ENCODE data around the gene FGF2. TPM values are rescaled to one million over a fixed set of nuclear protein-coding genes. Genes with fewer than 3 reads are reported as not detected.
"Not testable (repeated sequence)": the region's sequence is repeated elsewhere in the genome, so short reads cannot be mapped to it uniquely, and the experiment has no call there.

Gene FGF2
- total RNA-seq, 2 experiments from 2014 or later, result 0.09 to 2.9 TPM

GRCh38 chr4:122842392-122842791, 15.8 kb downstream of the FGF2 start:
- CTCF ChIA-PET, result no interaction called here
- Mint-ChIP-seq H3K27me3 (peaks cover 19% of the 10 kb centered on the region), H3K4me1 (peaks cover 10% of the 10 kb centered on the region), H3K9me3 (ENCODE audit: low read depth) (no peaks in the 10 kb centered on the region), H3K27ac (no peak overlapping the region), H3K4me3 (no peak overlapping the region), H3K36me3 (peaks cover 2% of the 10 kb centered on the region)
- ATAC-seq, result no peak
- DNase-seq, result no peak

GRCh38 chr4:122842984-122843531, 16.4 kb downstream of the FGF2 start:
- Mint-ChIP-seq H3K27me3 (peaks cover 14% of the 10 kb centered on the region), H3K9me3 (ENCODE audit: low read depth) (no peaks in the 10 kb centered on the region), H3K4me3 (no peak overlapping the region), H3K27ac (no peak overlapping the region), H3K36me3 (peaks cover 2% of the 10 kb centered on the region), H3K4me1 (peaks cover 10% of the 10 kb centered on the region)
- CTCF ChIA-PET, result no interaction called here
- DNase-seq, result no peak
- no peak for ATAC-seq

- CTCF ChIA-PET, result interaction anchor here (1.1 kb wide), 1 partner anchor 16 kb away, joined by 3 read pairs; no protein-coding TSS in a partner anchor
- not testable (repeated sequence) for DNase-seq; ATAC-seq; H3K4me3 Mint-ChIP-seq; H3K27ac Mint-ChIP-seq; H3K9me3 Mint-ChIP-seq (ENCODE audit: low read depth); H3K36me3 Mint-ChIP-seq
- peaks cover 11% of the 10 kb centered on the region for H3K27me3 Mint-ChIP-seq
- peaks cover 10% of the 10 kb centered on the region for H3K4me1 Mint-ChIP-seq
These were observed 17.8 kb downstream of the FGF2 start for GRCh38 chr4:122844391-122844790.

GRCh38 chr4:122845066-122845465, 18.4 kb downstream of the FGF2 start:
- Mint-ChIP-seq H3K4me3 (no peak overlapping the region), H3K27ac (no peak overlapping the region)
- CTCF ChIA-PET, result interaction anchor here (1.1 kb wide), 1 partner anchor 16 kb away, joined by 3 read pairs; no protein-coding TSS in a partner anchor

GRCh38 chr4:122845760-122846159, 19.1 kb downstream of the FGF2 start:
- ATAC-seq (no peak), DNase-seq (no peak)
- Mint-ChIP-seq H3K9me3 (ENCODE audit: low read depth) (peaks cover 2% of the 10 kb centered on the region), H3K36me3 (peaks cover 4% of the 10 kb centered on the region), H3K4me1 (peaks cover 10% of the 10 kb centered on the region), H3K27ac (no peak overlapping the region), H3K4me3 (no peak overlapping the region), H3K27me3 (peaks cover 12% of the 10 kb centered on the region)
- CTCF ChIA-PET, result no interaction called here

More at GRCh38 chr4:122845066-122845465, 18.4 kb downstream of the FGF2 start:
- Mint-ChIP-seq H3K27me3 (peaks cover 9% of the 10 kb centered on the region), H3K4me1 (peaks cover 10% of the 10 kb centered on the region), H3K36me3 (peaks cover 2% of the 10 kb centered on the region), H3K9me3 (ENCODE audit: low read depth) (peaks cover 2% of the 10 kb centered on the region)
- no peak for ATAC-seq
- DNase-seq, result no peak

DNA sequence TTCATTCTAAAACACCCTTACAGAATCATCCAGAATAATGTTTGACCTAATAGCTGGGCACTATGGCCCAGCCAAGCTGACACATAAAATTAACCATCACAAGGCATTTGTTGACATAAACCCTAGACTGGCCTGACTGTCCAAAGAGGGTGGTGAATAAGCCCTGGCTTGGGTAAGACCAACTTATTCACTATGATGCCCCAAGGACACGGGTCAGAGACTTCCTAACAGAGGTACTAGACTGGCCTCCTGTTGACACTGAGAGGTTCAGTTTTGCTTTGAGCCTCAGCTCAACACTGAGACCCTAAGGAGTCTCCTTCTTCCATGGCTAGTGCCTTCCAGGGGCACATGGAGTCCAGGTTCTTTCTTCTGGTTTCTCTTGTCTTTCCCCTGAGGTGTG, 21.3 kb downstream of the FGF2 start:
- peaks cover 10% of the 10 kb centered on the region for H3K4me1 Mint-ChIP-seq
- CTCF ChIA-PET, result no interaction called here
- peaks cover 28% of the 10 kb centered on the region for H3K27me3 Mint-ChIP-seq
- DNase-seq, result no peak
- peaks cover 2% of the 10 kb centered on the region for H3K9me3 Mint-ChIP-seq (ENCODE audit: low read depth)
- H3K4me3 Mint-ChIP-seq, result no peak overlapping the region
- no peak overlapping the region for H3K27ac Mint-ChIP-seq
- ATAC-seq, result no peak
- H3K36me3 Mint-ChIP-seq, result peaks cover 4% of the 10 kb centered on the region

GRCh38 chr4:122849789-122850188, 23.2 kb downstream of the FGF2 start:
- Mint-ChIP-seq H3K4me1 (peaks cover 10% of the 10 kb centered on the region), H3K27me3 (peaks cover 29% of the 10 kb centered on the region)
- DNase-seq; H3K4me3 Mint-ChIP-seq; H3K27ac Mint-ChIP-seq; H3K36me3 Mint-ChIP-seq; CTCF ChIA-PET; ATAC-seq; H3K9me3 Mint-ChIP-seq (ENCODE audit: low read depth): not testable (repeated sequence)

DNA sequence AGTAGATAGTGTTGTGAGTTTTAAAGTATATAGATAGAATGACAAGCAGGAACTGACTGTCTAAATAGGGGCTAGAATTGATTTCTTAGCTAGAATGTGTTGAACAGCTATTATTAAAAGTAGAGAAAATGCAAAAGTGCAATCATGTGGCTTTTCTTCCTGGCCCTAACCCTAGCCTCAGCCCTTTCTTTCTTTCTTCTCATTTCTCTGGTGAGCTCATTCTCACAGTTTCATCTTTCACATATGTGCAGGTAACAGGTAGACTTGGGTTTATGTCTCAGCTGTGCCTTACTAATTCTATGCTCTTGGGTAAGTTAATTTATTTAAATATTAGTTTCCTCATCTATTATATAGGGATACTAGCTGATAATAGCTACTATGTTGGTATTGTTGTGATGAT, 24.9 kb downstream of the FGF2 start:
- CTCF ChIA-PET, result no interaction called here

DNA sequence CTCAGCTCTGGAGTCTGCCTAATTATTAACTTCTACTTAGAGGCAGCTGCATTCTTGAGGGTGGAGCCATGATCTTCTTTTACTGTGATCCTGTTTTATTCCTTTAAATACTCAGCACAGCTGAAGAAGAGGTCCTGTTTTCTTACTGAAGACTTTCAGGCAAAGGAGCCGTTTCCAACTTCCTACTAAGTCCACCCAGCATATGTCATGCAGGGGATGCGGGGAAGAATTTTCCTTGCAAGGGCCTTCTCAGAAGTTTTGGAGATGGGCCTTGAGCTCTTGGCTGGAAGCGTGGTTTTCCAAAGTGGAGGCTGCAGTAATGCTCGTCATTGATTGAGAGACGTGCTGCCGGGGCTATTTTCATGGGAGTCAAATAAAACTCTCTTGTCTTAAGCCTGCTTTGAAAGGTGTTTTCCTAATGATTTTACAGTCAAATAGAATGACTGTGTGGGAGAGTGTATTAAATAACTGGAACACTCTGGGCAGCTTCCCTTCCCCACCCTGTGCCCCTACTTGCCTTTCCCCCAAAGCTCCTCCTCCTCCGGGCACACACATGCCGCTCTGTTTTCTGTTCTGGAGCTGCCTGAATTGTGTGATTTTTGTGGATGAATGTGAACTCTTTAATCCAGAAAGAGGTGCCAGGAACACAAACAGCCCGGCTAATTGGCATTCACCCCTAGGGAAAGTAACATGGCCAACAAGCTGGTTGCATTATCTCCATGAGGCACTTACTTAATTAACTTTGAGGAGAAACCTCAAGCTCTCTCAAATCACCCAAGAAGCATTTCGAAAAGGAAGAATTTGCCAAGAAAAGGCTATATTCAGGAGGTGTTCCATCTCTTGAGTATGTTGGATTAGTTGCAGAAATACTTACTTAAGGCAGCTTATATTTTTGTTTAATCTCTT, 28.1 kb downstream of the FGF2 start:
- H3K36me3 Mint-ChIP-seq, result peaks cover 2% of the 10 kb centered on the region
- H3K9me3 Mint-ChIP-seq (ENCODE audit: low read depth), result no peaks in the 10 kb centered on the region
- no peak overlapping the region for H3K4me3 Mint-ChIP-seq
- CTCF ChIA-PET, result interaction anchor here (0.8 kb wide), 1 partner anchor 27 kb away, joined by 3 read pairs; no protein-coding TSS in a partner anchor
- H3K27me3 Mint-ChIP-seq, result peaks cover 46% of the 10 kb centered on the region
- peaks cover 2% of the 10 kb centered on the region for H3K4me1 Mint-ChIP-seq
- no peak for DNase-seq
- ATAC-seq, result no peak
- no peak overlapping the region for H3K27ac Mint-ChIP-seq

More for the DNA sequence above, 24.9 kb downstream of the FGF2 start:
- H3K36me3 Mint-ChIP-seq, result peaks cover 2% of the 10 kb centered on the region
- peaks cover 30% of the 10 kb centered on the region for H3K27me3 Mint-ChIP-seq
- ATAC-seq (no peak), DNase-seq (no peak)
- H3K4me3 Mint-ChIP-seq, result no peak overlapping the region
- peaks cover 2% of the 10 kb centered on the region for H3K9me3 Mint-ChIP-seq (ENCODE audit: low read depth)
- H3K27ac Mint-ChIP-seq, result no peak overlapping the region
- H3K4me1 Mint-ChIP-seq, result peaks cover 2% of the 10 kb centered on the region

DNA sequence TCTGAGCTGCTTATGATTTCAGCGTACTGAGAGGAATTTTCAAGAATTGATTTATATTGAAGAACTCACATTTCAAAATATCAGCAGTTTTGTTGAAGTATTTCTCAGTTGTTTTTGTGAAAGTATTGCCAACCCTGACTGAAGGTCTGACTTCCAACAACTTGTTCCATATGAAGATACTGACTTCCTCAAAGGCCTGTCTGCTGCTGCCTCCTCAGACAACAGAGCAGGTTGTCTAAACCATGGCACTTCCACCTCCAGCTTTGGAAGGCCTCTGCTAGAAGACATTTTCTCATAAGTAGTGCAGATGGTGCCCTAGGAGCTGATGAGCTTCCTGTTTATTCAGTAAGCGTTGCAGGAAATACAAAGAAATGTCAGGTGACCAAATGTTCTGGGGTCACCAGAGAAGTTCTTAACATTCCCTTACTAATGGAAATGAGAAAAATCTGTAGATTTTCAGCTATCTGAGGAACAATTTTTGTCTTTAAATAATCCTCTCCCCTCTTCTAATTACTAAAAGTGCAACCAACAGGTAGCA, 28.8 kb downstream of the FGF2 start:
- CTCF ChIA-PET, result interaction anchor here (0.8 kb wide), 1 partner anchor 27 kb away, joined by 3 read pairs; no protein-coding TSS in a partner anchor
- Mint-ChIP-seq H3K27ac (no peak overlapping the region), H3K27me3 (peaks cover 46% of the 10 kb centered on the region), H3K36me3 (peaks cover under 1% of the 10 kb centered on the region), H3K4me3 (no peak overlapping the region), H3K9me3 (ENCODE audit: low read depth) (no peaks in the 10 kb centered on the region), H3K4me1 (peaks cover 2% of the 10 kb centered on the region)
- ATAC-seq, result no peak
- no peak for DNase-seq

GRCh38 chr4:122857160-122857559, 30.5 kb downstream of the FGF2 start:
- no peaks in the 10 kb centered on the region for H3K9me3 Mint-ChIP-seq (ENCODE audit: low read depth)
- CTCF ChIA-PET, result no interaction called here
- peaks cover 52% of the 10 kb centered on the region for H3K27me3 Mint-ChIP-seq
- peaks cover 2% of the 10 kb centered on the region for H3K4me1 Mint-ChIP-seq
- no peaks in the 10 kb centered on the region for H3K36me3 Mint-ChIP-seq
- no peak for ATAC-seq
- H3K27ac Mint-ChIP-seq, result no peak overlapping the region
- DNase-seq, result no peak
- no peak overlapping the region for H3K4me3 Mint-ChIP-seq

DNA sequence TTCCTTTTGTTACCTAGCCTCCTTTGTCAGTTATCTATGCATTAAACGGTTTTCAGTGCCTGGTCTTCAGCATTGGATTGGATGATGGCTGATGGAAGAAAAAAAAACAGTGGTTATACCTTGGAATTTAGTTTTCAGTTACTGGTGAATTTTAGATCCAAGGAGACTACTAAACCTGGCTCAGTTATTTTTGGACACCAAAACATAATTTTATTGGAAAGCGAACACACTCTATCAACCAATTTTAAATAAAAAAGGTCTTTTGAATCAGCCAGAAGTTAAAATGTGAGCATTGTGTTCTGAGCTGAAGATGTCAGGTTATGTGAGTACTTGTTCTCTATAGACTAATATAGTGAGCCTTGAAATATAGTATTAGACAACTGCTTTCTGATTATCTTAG, 32.1 kb downstream of the FGF2 start:
- Mint-ChIP-seq H3K27me3 (peaks cover 50% of the 10 kb centered on the region), H3K27ac (no peak overlapping the region), H3K4me3 (no peak overlapping the region), H3K9me3 (ENCODE audit: low read depth) (no peaks in the 10 kb centered on the region), H3K4me1 (peaks cover 2% of the 10 kb centered on the region), H3K36me3 (no peaks in the 10 kb centered on the region)
- ATAC-seq (no peak), DNase-seq (no peak)
- CTCF ChIA-PET, result no interaction called here

GRCh38 chr4:122861172-122861943, 34.7 kb downstream of the FGF2 start:
- H3K4me3 Mint-ChIP-seq, result no peak overlapping the region
- DNase-seq (no peak), ATAC-seq (no peak)
- H3K27ac Mint-ChIP-seq, result no peak overlapping the region
- no peaks in the 10 kb centered on the region for H3K9me3 Mint-ChIP-seq (ENCODE audit: low read depth)
- H3K36me3 Mint-ChIP-seq, result no peaks in the 10 kb centered on the region
- H3K27me3 Mint-ChIP-seq, result peaks cover 51% of the 10 kb centered on the region
- CTCF ChIA-PET, result interaction anchor here (1.0 kb wide), 1 partner anchor 60 kb away, joined by 4 read pairs; no protein-coding TSS in a partner anchor
- H3K4me1 Mint-ChIP-seq, result no peaks in the 10 kb centered on the region
